ENCODE results near the gene IDH2.

The IDH2 gene

GRCh38 chr15:90054618-90055097 lies 47.6 kb downstream of the IDH2 start:
- Histone ChIP-seq H3K18ac (ENCODE audit: low read length) (no peak overlapping the region), H2BK120ac (ENCODE audit: low read depth, low read length) (no peak overlapping the region), H2AK5ac (ENCODE audit: low read length) (no peak overlapping the region), H2BK5ac (ENCODE audit: low read length) (no peak overlapping the region), H3K79me2 (ENCODE audit: control insufficient read depth, insufficient read depth, low read length) (peaks cover 7% of the 10 kb centered on the region), H3K27me3 (ENCODE audit: insufficient read depth, low read length, poor library complexity) (no peaks in the 10 kb centered on the region), H2BK15ac (replicated peaks; ENCODE audit: low read depth) (no peak overlapping the region), H3K4me1 (ENCODE audit: control insufficient read depth, low read depth, low read length) (peaks cover 15% of the 10 kb centered on the region), H3K4me2 (ENCODE audit: low read length) (no peak overlapping the region), H3K4ac (ENCODE audit: low read depth, low read length) (no peak overlapping the region), H3K56ac (ENCODE audit: low read length) (no peak overlapping the region), H3K79me1 (ENCODE audit: low read length) (peaks cover 28% of the 10 kb centered on the region), H3K23ac (ENCODE audit: low read length) (no peak overlapping the region), H4K8ac (ENCODE audit: low read depth, low read length) (no peak overlapping the region), H4K5ac (ENCODE audit: low read length) (no peak overlapping the region), H3K4me3 (ENCODE audit: low read length) (no peak overlapping the region), H3K27ac (ENCODE audit: low read depth, low read length) (no peak overlapping the region), H3K36me3 (ENCODE audit: control insufficient read depth, insufficient read depth, low read length) (no peaks in the 10 kb centered on the region), H3K9ac (ENCODE audit: low read length) (no peak overlapping the region)
- no CpG with 5 or more reads among the region's 7 CpGs for WGBS (ENCODE audit: extremely low coverage, insufficient coverage, low lambda C conversion rate)
- DNase-seq = no peak

- Histone ChIP-seq H2BK5ac (ENCODE audit: low read length) (no peak overlapping the region), H2AK5ac (ENCODE audit: low read length) (no peak overlapping the region), H3K27me3 (ENCODE audit: insufficient read depth, low read length, poor library complexity) (no peaks in the 10 kb centered on the region), H4K5ac (ENCODE audit: low read length) (no peak overlapping the region), H3K4ac (ENCODE audit: low read depth, low read length) (no peak overlapping the region), H3K79me2 (ENCODE audit: control insufficient read depth, insufficient read depth, low read length) (peaks cover 7% of the 10 kb centered on the region), H3K36me3 (ENCODE audit: control insufficient read depth, insufficient read depth, low read length) (no peaks in the 10 kb centered on the region), H3K79me1 (ENCODE audit: low read length) (peaks cover 29% of the 10 kb centered on the region), H3K18ac (ENCODE audit: low read length) (no peak overlapping the region), H3K4me3 (ENCODE audit: low read length) (no peak overlapping the region), H3K23ac (ENCODE audit: low read length) (no peak overlapping the region), H3K9ac (ENCODE audit: low read length) (no peak overlapping the region), H2BK120ac (ENCODE audit: low read depth, low read length) (no peak overlapping the region), H3K27ac (ENCODE audit: low read depth, low read length) (no peak overlapping the region), H4K8ac (ENCODE audit: low read depth, low read length) (no peak overlapping the region), H3K4me2 (ENCODE audit: low read length) (no peak overlapping the region), H2BK15ac (replicated peaks; ENCODE audit: low read depth) (no peak overlapping the region), H3K56ac (ENCODE audit: low read length) (peak overlapping the region; percentile 15), H3K4me1 (ENCODE audit: control insufficient read depth, low read depth, low read length) (peaks cover 10% of the 10 kb centered on the region)
- 100% methylated on average over 1 of the region's 14 CpGs for WGBS (ENCODE audit: extremely low coverage, insufficient coverage, low lambda C conversion rate)
- no peak for DNase-seq
Measured at GRCh38 chr15:90053685-90054466, 48.4 kb downstream of the IDH2 start.

GRCh38 chr15:90051874-90052273 lies 50.4 kb downstream of the IDH2 start:
- WGBS (ENCODE audit: extremely low coverage, insufficient coverage, low lambda C conversion rate) = no CpG with 5 or more reads among the region's 5 CpGs
- Histone ChIP-seq H3K79me1 (ENCODE audit: low read length) (peaks cover 30% of the 10 kb centered on the region), H3K18ac (ENCODE audit: low read length) (no peak overlapping the region), H3K23ac (ENCODE audit: low read length) (no peak overlapping the region), H2BK5ac (ENCODE audit: low read length) (no peak overlapping the region), H3K9ac (ENCODE audit: low read length) (no peak overlapping the region), H3K4ac (ENCODE audit: low read depth, low read length) (no peak overlapping the region), H3K79me2 (ENCODE audit: control insufficient read depth, insufficient read depth, low read length) (peaks cover 7% of the 10 kb centered on the region), H3K36me3 (ENCODE audit: control insufficient read depth, insufficient read depth, low read length) (no peaks in the 10 kb centered on the region), H3K27me3 (ENCODE audit: insufficient read depth, low read length, poor library complexity) (no peaks in the 10 kb centered on the region), H4K8ac (ENCODE audit: low read depth, low read length) (no peak overlapping the region), H3K4me3 (ENCODE audit: low read length) (no peak overlapping the region), H3K27ac (ENCODE audit: low read depth, low read length) (no peak overlapping the region), H2BK15ac (replicated peaks; ENCODE audit: low read depth) (no peak overlapping the region), H3K4me1 (ENCODE audit: control insufficient read depth, low read depth, low read length) (peaks cover 7% of the 10 kb centered on the region), H3K4me2 (ENCODE audit: low read length) (no peak overlapping the region), H4K5ac (ENCODE audit: low read length) (no peak overlapping the region), H3K56ac (ENCODE audit: low read length) (no peak overlapping the region), H2AK5ac (ENCODE audit: low read length) (no peak overlapping the region), H2BK120ac (ENCODE audit: low read depth, low read length) (no peak overlapping the region)
- no peak for DNase-seq

GRCh38 chr15:90049666-90050604 lies 52.3 kb downstream of the IDH2 start:
- Histone ChIP-seq H4K8ac (ENCODE audit: low read depth, low read length) (no peak overlapping the region), H3K56ac (ENCODE audit: low read length) (no peak overlapping the region), H3K27me3 (ENCODE audit: insufficient read depth, low read length, poor library complexity) (no peaks in the 10 kb centered on the region), H3K23ac (ENCODE audit: low read length) (no peak overlapping the region), H4K5ac (ENCODE audit: low read length) (no peak overlapping the region), H3K79me2 (ENCODE audit: control insufficient read depth, insufficient read depth, low read length) (peaks cover 6% of the 10 kb centered on the region), H3K18ac (ENCODE audit: low read length) (no peak overlapping the region), H3K79me1 (ENCODE audit: low read length) (peaks cover 43% of the 10 kb centered on the region), H3K4me3 (ENCODE audit: low read length) (no peak overlapping the region), H3K36me3 (ENCODE audit: control insufficient read depth, insufficient read depth, low read length) (no peaks in the 10 kb centered on the region), H3K27ac (ENCODE audit: low read depth, low read length) (no peak overlapping the region), H3K4me2 (ENCODE audit: low read length) (no peak overlapping the region), H2BK120ac (ENCODE audit: low read depth, low read length) (no peak overlapping the region), H3K4ac (ENCODE audit: low read depth, low read length) (no peak overlapping the region), H3K9ac (ENCODE audit: low read length) (no peak overlapping the region), H2AK5ac (ENCODE audit: low read length) (no peak overlapping the region), H2BK15ac (replicated peaks; ENCODE audit: low read depth) (no peak overlapping the region), H2BK5ac (ENCODE audit: low read length) (no peak overlapping the region), H3K4me1 (ENCODE audit: control insufficient read depth, low read depth, low read length) (peaks cover 7% of the 10 kb centered on the region)
- DNase-seq = no peak
- WGBS (ENCODE audit: extremely low coverage, insufficient coverage, low lambda C conversion rate) = no CpG with 5 or more reads among the region's 22 CpGs

GRCh38 chr15:90049030-90049429 lies 53.2 kb downstream of the IDH2 start:
- no peak overlapping the region for H2BK120ac ChIP-seq (ENCODE audit: low read depth, low read length)
- no CpG with 5 or more reads among the region's 5 CpGs for WGBS (ENCODE audit: extremely low coverage, insufficient coverage, low lambda C conversion rate)

More at GRCh38 chr15:90049030-90049429, 53.2 kb downstream of the IDH2 start:
- Histone ChIP-seq H3K18ac (ENCODE audit: low read length) (no peak overlapping the region), H3K79me2 (ENCODE audit: control insufficient read depth, insufficient read depth, low read length) (peaks cover 6% of the 10 kb centered on the region), H3K56ac (ENCODE audit: low read length) (no peak overlapping the region), H2AK5ac (ENCODE audit: low read length) (no peak overlapping the region), H4K8ac (ENCODE audit: low read depth, low read length) (no peak overlapping the region), H3K36me3 (ENCODE audit: control insufficient read depth, insufficient read depth, low read length) (no peaks in the 10 kb centered on the region), H4K5ac (ENCODE audit: low read length) (no peak overlapping the region), H3K9ac (ENCODE audit: low read length) (no peak overlapping the region), H3K4me2 (ENCODE audit: low read length) (no peak overlapping the region), H3K4me1 (ENCODE audit: control insufficient read depth, low read depth, low read length) (peaks cover 1% of the 10 kb centered on the region), H3K4ac (ENCODE audit: low read depth, low read length) (no peak overlapping the region), H3K27ac (ENCODE audit: low read depth, low read length) (no peak overlapping the region), H2BK5ac (ENCODE audit: low read length) (no peak overlapping the region), H3K27me3 (ENCODE audit: insufficient read depth, low read length, poor library complexity) (no peaks in the 10 kb centered on the region), H2BK15ac (replicated peaks; ENCODE audit: low read depth) (no peak overlapping the region), H3K4me3 (ENCODE audit: low read length) (no peak overlapping the region), H3K79me1 (ENCODE audit: low read length) (peaks cover 47% of the 10 kb centered on the region), H3K23ac (ENCODE audit: low read length) (peak overlapping the region; percentile 57)
- DNase-seq = no peak
